SU-DHL-6 (cell line): ENCODE measurements around the gene OR1S1.

ENCODE experiments used
- H2AFZ ChIP-seq: fragments of 200-600 bp; sonication (generic); 2 replicates; pipeline ENCODE4 v1.6.1; 2014; ENCODE audit warnings: low read depth, mild to moderate bottlenecking, moderate library complexity, mixed read lengths, antibody characterized with exemption, low read length; ENCODE audit not compliant: severe bottlenecking
- H3F3A ChIP-seq: fragments of 200-600 bp; shearing (Covaris generic); 2 replicates; pipeline ENCODE4 v1.6.0; 2016; ENCODE audit warnings: antibody characterized with exemption, mild to moderate bottlenecking; ENCODE audit not compliant: insufficient read depth
- H3K27ac ChIP-seq: fragments of 200-600 bp; sonication (generic); 2 replicates; pipeline ENCODE4 v1.5.1; 2016; ENCODE audit warnings: low read depth, mild to moderate bottlenecking, low read length, moderate library complexity, mixed read lengths
- H3K27me3 ChIP-seq: fragments of 200-600 bp; sonication (generic), shearing (Covaris generic); 2 replicates; pipeline ENCODE4 v1.6.0; 2014; ENCODE audit warnings: mild to moderate bottlenecking, low read length
- H3K36me3 ChIP-seq: fragments of 200-600 bp; sonication (generic); 2 replicates; pipeline ENCODE4 v1.6.1; 2014; ENCODE audit warnings: mild to moderate bottlenecking, low read length, mixed read lengths
- H3K4me2 ChIP-seq: fragments of 300-600, 200-600 bp; shearing (Covaris generic), sonication (generic); 2 replicates; pipeline ENCODE4 v1.6.0; 2014; ENCODE audit warnings: low read length, low read depth, mild to moderate bottlenecking; ENCODE audit not compliant: poor library complexity, severe bottlenecking
- H3K4me3 ChIP-seq: fragments of 200-600 bp; sonication (generic); 2 replicates; pipeline ENCODE4 v1.5.1; 2014; ENCODE audit warnings: antibody characterized with exemption, low read length, mild to moderate bottlenecking, mixed read lengths; ENCODE audit not compliant: insufficient read depth, poor library complexity, severe bottlenecking
- H3K79me2 ChIP-seq: fragments of 200-600 bp; sonication (generic); 2 replicates; pipeline ENCODE4 v1.6.1; 2014; ENCODE audit warnings: mild to moderate bottlenecking, low read length, moderate library complexity; ENCODE audit not compliant: insufficient read depth
- H3K9ac ChIP-seq: fragments of 200-600 bp; sonication (generic); 2 replicates; pipeline ENCODE4 v1.7.0; 2014; ENCODE audit warnings: mild to moderate bottlenecking, low read length
- H3K9me2 ChIP-seq: fragments of 200-600 bp; sonication (generic); replicated peaks from 2 replicates; pipeline ENCODE4 v1.6.1; 2014; ENCODE audit warnings: low read length; ENCODE audit not compliant: insufficient read depth
- H3K9me3 ChIP-seq: fragments of 200-600 bp; sonication (generic); 2 replicates; pipeline ENCODE4 v1.6.1; 2014; ENCODE audit warnings: low read length, mixed read lengths; ENCODE audit not compliant: insufficient read depth
- H4K20me1 ChIP-seq: fragments of 200-600 bp; sonication (generic); 2 replicates; pipeline ENCODE4 v1.6.1; 2014; ENCODE audit warnings: low read depth, mild to moderate bottlenecking, antibody characterized with exemption, low read length, moderate library complexity, mixed read lengths
- CTCF ChIP-seq: fragments of 200-600 bp; sonication (generic); IDR thresholded peaks from one replicate; pipeline ENCODE4 v1.5.1; 2017; ENCODE audit warnings: antibody characterized with exemption, mild to moderate bottlenecking, low read length, moderate library complexity; ENCODE audit not compliant: insufficient read depth, poor library complexity, severe bottlenecking
- EZH2phosphoT487 ChIP-seq: fragments of 200-600 bp; sonication (generic), shearing (Covaris generic); conservative IDR thresholded peaks from 2 replicates; pipeline ENCODE4 v1.6.1; 2018; ENCODE audit warnings: mild to moderate bottlenecking, antibody characterized with exemption, low read length, moderate library complexity, mixed read lengths

OR1S1 gene

GRCh38 chr11:58216476-58216875 is 4.0 kb downstream of the OR1S1 start:
- H3K9ac ChIP-seq, result no peak overlapping the region
- no peak overlapping the region for H3K27ac ChIP-seq
- H3K4me2 ChIP-seq, result no peak overlapping the region
- no peaks in the 10 kb centered on the region for H3K27me3 ChIP-seq
- H3K36me3 ChIP-seq, result no peaks in the 10 kb centered on the region
- no peak overlapping the region for H3K4me3 ChIP-seq
- no peaks in the 10 kb centered on the region for H3F3A ChIP-seq
- TF ChIP-seq EZH2phosphoT487 (no peak), CTCF (no peak)
- H3K79me2 ChIP-seq, result no peaks in the 10 kb centered on the region
- no peaks in the 10 kb centered on the region for H3K9me3 ChIP-seq
- no peaks in the 10 kb centered on the region for H4K20me1 ChIP-seq
- H2AFZ ChIP-seq, result no peak overlapping the region
- H3K9me2 ChIP-seq, result no peaks in the 10 kb centered on the region

DNA sequence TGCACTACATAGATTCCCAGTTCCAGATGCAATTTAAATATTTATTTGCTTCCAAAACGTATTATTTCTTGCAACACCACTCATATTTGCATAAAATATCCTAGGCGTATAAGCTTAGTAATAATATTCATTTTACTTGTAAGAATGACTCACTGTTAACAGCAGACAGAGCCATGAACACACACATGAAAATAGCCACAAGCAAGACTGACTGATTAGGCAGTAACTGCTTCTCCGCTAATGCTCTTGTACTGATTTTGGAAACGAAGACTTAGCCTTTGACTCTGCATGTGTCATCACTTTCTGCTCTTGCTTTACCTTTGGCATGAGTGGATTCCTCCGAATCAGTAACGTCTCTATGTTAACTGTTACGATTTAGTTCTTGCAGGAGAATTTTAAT is 10.2 kb downstream of the OR1S1 start:
- no peak for TF ChIP-seq EZH2phosphoT487
- no peak for TF ChIP-seq CTCF
- no peaks in the 10 kb centered on the region for H3K9me3 ChIP-seq
- no peak overlapping the region for H3K4me3 ChIP-seq
- H4K20me1 ChIP-seq, result no peaks in the 10 kb centered on the region
- no peaks in the 10 kb centered on the region for H3K36me3 ChIP-seq
- no peak overlapping the region for H3K27ac ChIP-seq
- no peak overlapping the region for H3K9ac ChIP-seq
- no peaks in the 10 kb centered on the region for H3F3A ChIP-seq
- H2AFZ ChIP-seq, result no peak overlapping the region
- H3K27me3 ChIP-seq, result no peaks in the 10 kb centered on the region
- H3K9me2 ChIP-seq, result no peaks in the 10 kb centered on the region
- no peaks in the 10 kb centered on the region for H3K79me2 ChIP-seq
- no peak overlapping the region for H3K4me2 ChIP-seq

- Histone ChIP-seq H3K27ac (no peak overlapping the region), H2AFZ (no peak overlapping the region), H3K9ac (no peak overlapping the region), H3K79me2 (no peaks in the 10 kb centered on the region), H3K9me3 (no peaks in the 10 kb centered on the region), H4K20me1 (0 out of 2 replicates have a peak, but pooled peaks cover 4% of the 10 kb centered on the region), H3F3A (no peaks in the 10 kb centered on the region), H3K36me3 (no peaks in the 10 kb centered on the region), H3K9me2 (no peaks in the 10 kb centered on the region), H3K4me3 (no peak overlapping the region), H3K4me2 (no peak overlapping the region), H3K27me3 (no peaks in the 10 kb centered on the region)
- TF ChIP-seq CTCF (no peak), EZH2phosphoT487 (no peak)
These were observed 15.6 kb downstream of the OR1S1 start for GRCh38 chr11:58227956-58228615.

DNA sequence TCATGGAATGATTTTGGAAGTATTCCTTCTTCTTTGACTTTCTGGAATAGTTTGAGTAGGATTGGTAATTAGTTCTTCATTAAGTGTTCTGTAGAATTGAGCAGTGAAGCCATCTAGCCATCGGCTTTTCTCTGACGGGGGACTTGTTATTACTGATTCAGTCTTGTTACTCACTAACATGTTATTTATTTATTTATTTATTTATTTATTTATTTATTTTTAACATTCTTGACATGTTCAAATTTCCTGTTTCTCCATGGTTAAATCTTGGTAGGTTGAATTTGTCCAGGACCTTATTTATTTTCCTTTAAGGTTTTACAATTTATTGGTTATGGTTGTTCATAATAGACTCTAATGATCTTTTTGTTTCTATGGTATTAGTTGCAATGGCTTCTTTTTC is 31.4 kb downstream of the OR1S1 start:
- Histone ChIP-seq H3K4me2 (no peak overlapping the region), H3K27ac (no peak overlapping the region), H3K9me2 (no peaks in the 10 kb centered on the region), H3K9me3 (no peaks in the 10 kb centered on the region; the same call in 1 of the 2 replicates), H3K9ac (no peak overlapping the region), H3F3A (no peaks in the 10 kb centered on the region), H3K36me3 (no peaks in the 10 kb centered on the region), H2AFZ (no peak overlapping the region), H3K79me2 (no peaks in the 10 kb centered on the region), H4K20me1 (no peaks in the 10 kb centered on the region), H3K27me3 (no peaks in the 10 kb centered on the region), H3K4me3 (no peak overlapping the region)
- TF ChIP-seq EZH2phosphoT487 (no peak), CTCF (no peak)
